Activated T-helper 1 cell treated with Interleukin-2 at 50 U/mL for 16 hours (primary cell): ENCODE results near the gene NACC2.

Experiments used
- DNase-seq: peaks from one replicate; pipeline ENCODE4 v3.0.0-alpha.2; 2020; ENCODE audit warnings: low read depth

The NACC2 gene

DNA sequence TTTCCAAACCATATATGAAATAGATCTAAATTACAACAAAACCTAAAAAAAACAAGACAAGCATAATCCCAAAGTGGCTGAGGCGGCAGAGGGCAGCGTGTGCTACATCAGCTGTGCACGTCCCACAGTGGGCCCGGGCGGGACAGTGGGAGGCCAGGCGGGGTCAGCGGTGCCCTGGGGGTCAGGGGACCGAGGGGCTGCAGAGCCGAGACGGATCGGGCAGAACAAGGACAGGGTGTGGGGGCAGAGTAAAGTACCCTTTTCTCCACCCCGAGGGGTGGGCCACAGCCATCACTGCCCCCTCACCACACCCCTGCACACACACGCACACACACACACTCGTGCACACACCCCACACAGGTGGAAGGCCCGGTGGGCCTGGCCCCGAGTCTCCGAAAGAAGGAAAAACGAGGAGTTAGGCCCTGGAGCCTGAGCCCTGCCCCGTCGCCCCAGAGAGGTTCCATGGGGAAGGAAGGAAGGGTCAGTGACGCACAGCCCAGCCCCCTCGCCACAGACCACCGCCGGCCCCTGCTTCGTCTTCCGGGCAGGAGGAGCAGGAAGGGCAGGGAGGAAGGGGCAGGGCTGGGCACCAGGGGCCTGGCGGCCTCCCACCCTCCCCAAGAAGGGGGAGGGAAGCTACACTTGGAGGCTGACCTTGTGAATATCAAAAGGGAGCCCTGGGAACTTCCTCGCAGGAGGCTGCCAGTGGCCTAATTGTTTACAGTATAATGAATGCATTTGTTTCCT lies 84.3 kb downstream of the NACC2 start:
- DNase-seq = no peak

DNA sequence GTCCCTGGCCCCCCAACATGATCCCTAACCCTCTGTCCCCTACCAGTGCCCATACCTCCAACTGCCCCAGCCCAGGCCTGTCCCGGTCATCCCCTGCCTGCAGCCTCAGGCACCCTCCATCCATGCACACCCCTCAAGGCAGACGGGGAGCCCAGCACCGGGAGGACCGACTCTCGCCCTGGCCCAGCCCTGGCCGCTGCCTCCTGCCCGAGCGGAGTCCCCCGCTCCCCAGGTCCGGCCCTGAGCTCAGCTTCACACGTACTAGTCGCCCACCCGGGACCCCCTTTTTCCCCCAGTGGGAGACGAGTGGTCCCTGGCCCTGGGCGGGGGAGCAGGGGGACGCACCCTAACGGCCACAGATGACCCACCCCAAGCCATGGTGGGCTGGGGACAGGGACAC lies 84.9 kb downstream of the NACC2 start:
- no peak for DNase-seq

GRCh38 chr9:136009516-136009915 lies 85.6 kb downstream of the NACC2 start:
- DNase-seq = no peak

GRCh38 chr9:136008693-136008997 lies 86.4 kb downstream of the NACC2 start:
- DNase-seq = no peak

GRCh38 chr9:136007934-136008692 lies 87.0 kb downstream of the NACC2 start:
- DNase-seq = no peak

DNA sequence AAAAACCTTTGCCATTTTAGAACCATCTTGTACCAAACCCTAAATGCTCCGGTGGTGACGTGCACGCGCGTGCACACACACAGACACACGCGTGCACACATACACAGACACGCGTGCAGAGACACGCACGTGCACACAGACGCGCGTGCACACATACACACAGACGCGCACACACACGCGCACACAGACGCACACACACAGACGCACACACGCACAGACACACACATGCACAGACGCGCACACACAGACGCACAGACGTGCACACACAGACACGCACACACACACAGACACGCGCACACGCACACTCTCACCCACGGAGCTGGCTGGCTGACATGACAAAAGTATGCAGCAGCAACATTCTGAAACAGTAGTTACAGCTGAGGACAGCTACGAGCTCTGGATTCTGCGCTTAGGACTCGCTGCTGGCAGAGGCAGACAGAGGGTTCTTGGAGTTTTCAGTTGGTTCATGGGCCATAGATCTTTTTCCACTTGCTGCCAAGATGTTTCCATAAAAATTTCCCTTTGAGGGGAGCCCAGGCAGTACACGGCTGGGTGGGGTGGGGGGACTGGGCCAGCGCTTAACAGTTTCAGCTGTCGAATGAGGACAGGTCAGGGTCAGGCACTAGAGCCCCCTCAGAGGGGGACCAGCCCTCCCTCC lies 87.7 kb downstream of the NACC2 start:
- no peak for DNase-seq

DNA sequence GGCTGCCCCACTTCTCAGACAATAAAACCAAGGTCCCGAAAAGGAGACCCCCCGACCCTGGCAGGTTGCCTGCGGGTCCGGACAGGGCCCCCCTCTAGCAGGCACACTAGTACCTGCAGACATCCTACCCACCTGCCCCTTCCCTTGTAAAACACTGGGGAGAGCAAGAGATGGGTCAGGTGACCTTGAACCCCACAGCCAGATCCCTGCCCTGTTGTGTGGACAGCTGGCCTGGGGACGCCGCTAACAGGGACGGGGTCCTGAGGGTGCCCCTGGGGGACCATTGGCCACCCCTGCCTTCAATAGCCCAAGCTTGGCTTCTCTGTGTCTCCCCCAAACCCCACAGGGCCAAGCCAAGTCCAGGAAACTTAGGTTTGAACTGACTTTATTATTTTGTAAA lies 88.9 kb downstream of the NACC2 start:
- no peak for DNase-seq

DNA sequence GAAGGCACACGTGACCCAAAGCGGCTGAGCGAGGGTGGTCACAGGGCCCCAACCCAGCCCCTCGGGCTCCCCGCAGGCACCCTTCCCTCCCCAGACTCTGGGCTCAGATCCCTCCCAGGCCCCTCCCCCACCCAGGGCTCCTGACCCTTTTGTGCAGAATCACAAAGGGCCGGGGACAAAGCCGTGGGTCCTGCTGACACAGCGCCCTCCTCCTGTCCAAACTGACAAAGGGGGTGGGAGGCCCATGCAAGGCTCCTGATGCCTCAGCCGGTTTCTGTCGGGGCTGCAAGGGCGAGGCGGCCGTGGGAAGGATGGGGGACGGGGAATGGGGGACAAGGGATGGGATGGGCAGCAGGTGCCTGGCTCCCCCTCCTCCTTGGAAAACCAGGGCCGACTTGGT lies 90.4 kb downstream of the NACC2 start:
- DNase-seq = no peak

DNA sequence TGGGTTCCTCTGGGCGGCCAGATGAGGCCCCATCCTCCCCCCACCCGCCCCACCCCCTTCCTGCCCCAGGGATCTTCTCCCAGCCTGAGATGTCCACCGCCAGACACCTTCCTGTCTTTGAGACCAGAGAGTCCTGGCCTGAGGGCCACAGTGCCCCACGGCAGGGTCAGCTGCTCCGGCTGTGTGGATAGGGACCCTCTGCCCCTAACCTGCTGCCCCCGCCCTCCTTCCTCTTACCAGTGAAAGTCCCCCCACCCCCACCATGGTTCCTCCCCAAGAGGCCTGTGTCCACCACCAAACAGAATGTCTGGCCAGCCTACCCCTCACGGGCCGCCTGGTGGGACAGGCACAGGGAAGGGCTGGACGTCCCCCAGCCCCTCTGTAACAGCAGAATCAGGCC lies 90.9 kb downstream of the NACC2 start:
- no peak for DNase-seq

- DNase-seq = no peak
These were observed 91.5 kb downstream of the NACC2 start for GRCh38 chr9:136003411-136004218.

- no peak for DNase-seq
These were observed 92.2 kb downstream of the NACC2 start for GRCh38 chr9:136002881-136003280.

GRCh38 chr9:136002215-136002614 lies 92.9 kb downstream of the NACC2 start:
- no peak for DNase-seq

DNA sequence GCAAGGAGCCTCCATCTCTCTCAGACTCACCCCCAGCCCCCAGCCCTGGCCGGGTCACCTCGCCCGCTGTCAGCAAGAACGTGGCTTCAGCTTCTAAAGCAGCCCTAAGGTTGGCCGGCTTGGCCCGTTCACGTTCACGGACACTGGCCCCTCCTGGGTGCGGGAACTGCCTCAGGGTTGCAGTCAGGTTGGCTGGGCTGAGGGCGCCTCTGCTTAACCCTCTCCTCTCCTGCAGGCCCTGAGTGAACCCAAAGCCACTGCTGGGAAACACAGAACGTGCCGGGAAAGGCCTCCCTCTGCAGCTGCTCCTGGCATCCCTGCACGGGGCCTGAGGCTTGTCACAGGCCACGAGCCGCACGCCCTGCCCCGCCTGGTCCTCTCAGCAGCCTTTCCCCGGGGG lies 93.9 kb downstream of the NACC2 start:
- DNase-seq = no peak

DNA sequence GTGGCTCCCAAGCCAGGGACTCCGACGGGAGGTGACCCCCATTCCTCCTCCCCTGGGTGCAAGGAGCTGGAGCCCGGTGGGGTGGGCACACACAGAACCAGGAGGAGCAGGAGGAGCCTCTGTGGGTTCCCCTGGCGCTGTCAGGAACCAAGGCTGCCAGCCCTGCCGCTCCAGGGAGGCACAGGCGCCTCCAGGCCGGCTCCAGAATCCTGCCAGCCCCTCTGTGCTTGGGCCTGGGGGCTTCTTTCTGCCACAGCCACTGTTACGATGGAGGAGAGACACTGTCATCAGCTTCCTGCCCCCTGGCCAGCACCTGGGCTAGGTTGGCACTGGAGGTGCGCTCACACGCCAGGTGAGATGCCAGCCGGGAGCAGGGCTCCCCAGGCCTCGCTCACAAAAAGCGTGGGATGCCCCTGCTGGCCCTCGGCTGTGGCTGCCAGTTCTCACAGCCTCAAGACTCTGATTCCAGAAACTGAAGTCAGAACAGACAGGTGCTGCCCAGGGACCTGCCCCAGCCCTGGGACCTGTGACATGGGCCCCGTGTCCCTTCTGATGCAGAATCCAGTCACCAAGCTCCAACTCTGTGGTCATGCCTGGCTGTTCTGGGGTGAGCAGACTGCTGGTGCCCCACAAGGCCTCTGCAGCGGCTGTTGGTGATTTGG lies 96.5 kb downstream of the NACC2 start:
- DNase-seq = no peak

DNA sequence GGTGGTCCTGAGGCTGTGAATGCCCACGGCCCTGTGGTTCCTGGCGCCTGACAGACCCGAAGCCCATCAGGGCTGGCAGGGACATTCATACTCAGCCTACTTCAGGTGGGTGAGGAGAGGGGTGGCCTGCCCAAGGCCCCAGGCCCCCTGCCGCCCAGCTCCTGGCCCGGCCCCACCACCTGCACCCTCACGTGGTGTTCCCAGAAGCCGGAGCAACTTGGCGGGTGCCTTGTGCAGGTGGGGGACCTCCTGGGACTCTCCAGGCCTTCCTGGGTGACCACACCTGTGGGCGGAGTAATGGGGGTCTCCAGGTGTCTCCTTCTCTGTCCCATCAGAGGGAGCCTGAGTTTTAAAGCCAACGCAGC lies 97.1 kb downstream of the NACC2 start:
- no peak for DNase-seq

- no peak for DNase-seq
These were observed 97.7 kb downstream of the NACC2 start for GRCh38 chr9:135997090-135998015.

- DNase-seq = no peak
These were observed 99.3 kb downstream of the NACC2 start for GRCh38 chr9:135995816-135996215.

GRCh38 chr9:135994501-135995192 lies 100.4 kb downstream of the NACC2 start:
- DNase-seq = no peak

GRCh38 chr9:135993765-135994500 lies 101.2 kb downstream of the NACC2 start:
- no peak for DNase-seq

- no peak for DNase-seq
These were observed 101.7 kb downstream of the NACC2 start for GRCh38 chr9:135993409-135993742.
